Neuronal stem cell (in vitro differentiated cells): ENCODE data around the gene ALLC.
A peak's percentile ranks its signal among the peaks of the same experiment; 100 is the strongest.
"Not testable (repeated sequence)": the region's sequence is repeated elsewhere in the genome, so short reads cannot be mapped to it uniquely, and the experiment has no call there.

Experiments used
- DNase-seq: peaks from one replicate; pipeline ENCODE4 v3.0.0-alpha.2; 2013; ENCODE audit warnings: low spot score
- H2AFZ ChIP-seq: one replicate; pipeline ENCODE4 v1.6.1; 2013; ENCODE audit warnings: mild to moderate bottlenecking, low read length, inconsistent platforms
- H2AK5ac ChIP-seq: 2 replicates; pipeline ENCODE4 v1.6.1; 2013; ENCODE audit warnings: low read depth, mild to moderate bottlenecking, inconsistent platforms, low read length, moderate library complexity, mixed read lengths
- H2BK120ac ChIP-seq: 2 replicates; pipeline ENCODE4 v1.6.1; 2013; ENCODE audit warnings: low read depth, mild to moderate bottlenecking, inconsistent platforms, low read length, moderate library complexity, mixed read lengths
- H2BK12ac ChIP-seq: one replicate; pipeline ENCODE4 v1.6.1; 2013; ENCODE audit warnings: low read length, inconsistent platforms
- H2BK15ac ChIP-seq: 2 replicates; pipeline ENCODE4 v1.6.1; 2013; ENCODE audit warnings: mild to moderate bottlenecking, low read length, inconsistent platforms, mixed read lengths
- H2BK5ac ChIP-seq: one replicate; pipeline ENCODE4 v1.6.1; 2013; ENCODE audit warnings: inconsistent platforms, mild to moderate bottlenecking, low read length, moderate library complexity
- H3K14ac ChIP-seq: one replicate; pipeline ENCODE4 v1.6.1; 2013; ENCODE audit warnings: low read length, inconsistent platforms
- H3K18ac ChIP-seq: 2 replicates; pipeline ENCODE4 v1.6.1; 2013; ENCODE audit warnings: low read length, inconsistent platforms
- H3K23ac ChIP-seq: 2 replicates; pipeline ENCODE4 v1.6.1; 2013; ENCODE audit warnings: low read depth, mild to moderate bottlenecking, mixed read lengths, low read length, inconsistent platforms; ENCODE audit not compliant: poor library complexity
- H3K27ac ChIP-seq: replicated peaks from 3 replicates; pipeline ENCODE4 v1.5.1; 2013; ENCODE audit warnings: low read length, inconsistent platforms
- H3K27me3 ChIP-seq, 3 experiments: 2 replicates each; pipeline ENCODE4 v1.6.1; 2013; ENCODE audit warnings: low read length in 3 of 3, mild to moderate bottlenecking in 2 of 3, inconsistent platforms in 1 of 3, low read depth in 1 of 3, mixed read lengths in 1 of 3, moderate library complexity in 1 of 3; ENCODE audit not compliant: control insufficient read depth in 3 of 3, insufficient read depth in 3 of 3
- H3K36me3 ChIP-seq, 2 donors: replicated peaks in 1 of 2; 2 replicates each; pipeline ENCODE4 v1.6.1; 2013; ENCODE audit warnings: low read length in 2 of 2; ENCODE audit not compliant: control insufficient read depth in 2 of 2, insufficient read depth in 2 of 2
- H3K4ac ChIP-seq: 2 replicates; pipeline ENCODE4 v1.6.1; 2013; ENCODE audit warnings: inconsistent platforms, mild to moderate bottlenecking, low read length, moderate library complexity
- H3K4me1 ChIP-seq, 2 donors: 1 replicate in 1 of 2; 2 replicates in 1 of 2; pipeline ENCODE4 v1.6.1; 2013; ENCODE audit warnings: low read length in 2 of 2, low read depth in 1 of 2; ENCODE audit not compliant: control insufficient read depth in 2 of 2, insufficient read depth in 1 of 2
- H3K4me2 ChIP-seq: one replicate; pipeline ENCODE4 v1.6.1; 2013; ENCODE audit warnings: mild to moderate bottlenecking, low read length, inconsistent platforms; ENCODE audit not compliant: insufficient read depth, poor library complexity, severe bottlenecking
- H3K4me3 ChIP-seq, 2 donors: 2 replicates each; pipeline ENCODE4 v1.5.1; 2013; ENCODE audit warnings: low read length in 2 of 2, mild to moderate bottlenecking in 2 of 2, inconsistent platforms in 1 of 2, moderate library complexity in 1 of 2
- H3K79me1 ChIP-seq: one replicate; pipeline ENCODE4 v1.6.1; 2013; ENCODE audit warnings: low read depth, mild to moderate bottlenecking, inconsistent platforms, low read length, moderate library complexity
- H3K9ac ChIP-seq: one replicate; pipeline ENCODE4 v1.6.1; 2013; ENCODE audit warnings: mild to moderate bottlenecking, low read depth, low read length, inconsistent platforms; ENCODE audit not compliant: poor library complexity
- H3K9me3 ChIP-seq, 2 donors: replicated peaks in 1 of 2; 2 replicates each; pipeline versions ENCODE3 to v1.6.1; 2013; ENCODE audit warnings: low read length in 2 of 2, mild to moderate bottlenecking in 2 of 2, inconsistent platforms in 1 of 2, low read depth in 1 of 2, mixed read lengths in 1 of 2, moderate library complexity in 1 of 2; ENCODE audit not compliant: control insufficient read depth in 2 of 2, insufficient read depth in 1 of 2
- H4K8ac ChIP-seq: one replicate; pipeline ENCODE4 v1.6.1; 2013; ENCODE audit warnings: low read depth, mild to moderate bottlenecking, inconsistent platforms, low read length, moderate library complexity
- H4K91ac ChIP-seq: one replicate; pipeline ENCODE4 v1.6.1; 2013; ENCODE audit warnings: low read length, low read depth, mild to moderate bottlenecking, inconsistent platforms; ENCODE audit not compliant: poor library complexity
- WGBS, 2 donors: extraction: QIAGEN DNeasy Blood & Tissue Kit; methylation state at CpG; one replicate each; pipeline ENCODE4 v1.1.7; 2013; ENCODE audit warnings: missing lambda C conversion rate in 2 of 2, mixed read lengths in 1 of 2; ENCODE audit not compliant: insufficient read length in 2 of 2, insufficient replicate concordance in 1 of 2; ENCODE audit errors: extremely low coverage in 2 of 2; 5-methylcytosine and 5-hydroxymethylcytosine counted together

The ALLC gene

DNA sequence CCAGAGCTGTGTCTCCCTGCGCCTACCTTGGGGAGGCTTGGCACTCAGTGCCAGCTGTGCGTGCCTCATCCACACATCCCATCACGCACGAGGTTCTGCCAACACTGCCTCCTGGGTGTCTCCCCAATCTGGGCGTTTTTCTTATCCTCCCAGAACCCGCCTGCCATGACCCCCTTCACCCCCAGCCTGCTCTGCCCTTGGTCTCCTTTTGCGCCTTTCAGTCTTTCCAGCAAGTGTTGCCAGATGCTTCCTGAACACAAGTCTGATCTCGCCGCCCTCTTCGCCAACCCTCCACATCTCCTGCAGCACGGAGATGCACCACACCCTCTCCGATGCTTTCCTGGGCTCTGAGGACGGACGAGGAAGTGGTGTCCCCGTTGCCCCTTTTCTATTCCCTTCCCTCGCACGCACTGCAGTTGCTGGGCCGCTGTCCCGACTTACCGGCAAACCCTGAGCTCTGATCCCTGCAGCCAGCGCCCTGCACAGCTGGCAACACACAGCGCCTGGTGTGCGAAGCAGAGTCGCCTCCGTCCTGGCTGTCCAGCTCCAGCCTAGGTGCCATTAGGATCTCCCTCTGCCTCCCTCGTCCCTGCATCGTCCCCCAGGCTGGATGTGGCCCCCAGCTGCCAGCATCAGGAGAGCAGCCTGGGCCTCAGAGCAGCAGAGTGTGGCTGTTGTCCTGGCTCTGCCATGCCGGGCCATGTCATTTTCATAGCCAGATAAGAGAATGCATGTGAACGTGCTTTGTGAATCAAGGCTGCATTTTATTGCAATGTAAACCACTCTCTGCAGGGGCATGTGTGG lies 22.6 kb upstream of the ALLC start:
- no peaks in the 10 kb centered on the region for H3K4me1 ChIP-seq
- peak overlapping the region; percentile 58 for H3K14ac ChIP-seq
- H2BK12ac ChIP-seq: no peak overlapping the region
- H4K8ac ChIP-seq: no peak overlapping the region
- no peak overlapping the region for H3K4ac ChIP-seq
- peak overlapping the region; percentile 30 for H3K9ac ChIP-seq
- no peaks in the 10 kb centered on the region for H3K9me3 ChIP-seq
- no peak overlapping the region for H3K4me3 ChIP-seq
- no peak overlapping the region for H3K27ac ChIP-seq
- H3K79me1 ChIP-seq: no peaks in the 10 kb centered on the region
- H3K4me2 ChIP-seq: no peak overlapping the region
- no peak overlapping the region for H3K23ac ChIP-seq
- no peak overlapping the region for H4K91ac ChIP-seq
- H2BK5ac ChIP-seq: no peak overlapping the region
- WGBS, 2 donors: no CpG with 5 or more reads among the region's 29 CpGs
- H3K18ac ChIP-seq: peak overlapping the region; percentile 25
- no peak for DNase-seq
- H2AK5ac ChIP-seq: no peak overlapping the region
- H3K27me3 ChIP-seq: peaks cover 0 to 16% (median 0%) of the 10 kb centered on the region in 3 experiments
- no peak overlapping the region for H2BK15ac ChIP-seq
- no peak overlapping the region for H2BK120ac ChIP-seq
- H3K36me3 ChIP-seq: peaks cover 0 to 2% of the 10 kb centered on the region in 2 donors
- H2AFZ ChIP-seq: no peak overlapping the region

DNA sequence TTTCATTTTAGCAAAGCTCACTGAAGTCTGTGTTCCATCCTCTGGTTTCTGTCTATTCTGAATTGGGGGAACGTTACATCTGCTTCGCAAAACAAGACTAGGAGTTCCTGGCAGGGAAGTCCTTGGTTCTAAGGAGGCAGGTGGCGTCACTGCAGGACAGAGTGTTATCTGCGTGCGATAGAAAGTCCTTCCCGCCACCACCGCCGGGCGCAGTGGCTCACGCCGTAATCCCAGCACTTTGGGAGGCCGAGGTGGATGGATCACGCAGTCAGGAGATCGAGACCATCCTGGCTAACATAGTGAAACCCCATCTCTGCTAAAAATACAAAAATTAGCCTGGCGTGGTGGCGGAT lies 22.0 kb upstream of the ALLC start:
- not testable (repeated sequence) for H3K14ac ChIP-seq, H3K9ac ChIP-seq, H2BK12ac ChIP-seq, H3K23ac ChIP-seq, DNase-seq, H3K9me3 ChIP-seq, H4K91ac ChIP-seq, H3K79me1 ChIP-seq, H3K36me3 ChIP-seq, H3K27ac ChIP-seq, H4K8ac ChIP-seq, H2BK5ac ChIP-seq, H3K18ac ChIP-seq, H3K4ac ChIP-seq, H3K4me1 ChIP-seq, H2AK5ac ChIP-seq, H3K4me2 ChIP-seq, H2BK120ac ChIP-seq, H2BK15ac ChIP-seq, H2AFZ ChIP-seq, H3K4me3 ChIP-seq
- no CpG with 5 or more reads among the region's 16 CpGs for WGBS, 2 donors
- peaks cover 0 to 16% (median 0%) of the 10 kb centered on the region in 3 experiments for H3K27me3 ChIP-seq

DNA sequence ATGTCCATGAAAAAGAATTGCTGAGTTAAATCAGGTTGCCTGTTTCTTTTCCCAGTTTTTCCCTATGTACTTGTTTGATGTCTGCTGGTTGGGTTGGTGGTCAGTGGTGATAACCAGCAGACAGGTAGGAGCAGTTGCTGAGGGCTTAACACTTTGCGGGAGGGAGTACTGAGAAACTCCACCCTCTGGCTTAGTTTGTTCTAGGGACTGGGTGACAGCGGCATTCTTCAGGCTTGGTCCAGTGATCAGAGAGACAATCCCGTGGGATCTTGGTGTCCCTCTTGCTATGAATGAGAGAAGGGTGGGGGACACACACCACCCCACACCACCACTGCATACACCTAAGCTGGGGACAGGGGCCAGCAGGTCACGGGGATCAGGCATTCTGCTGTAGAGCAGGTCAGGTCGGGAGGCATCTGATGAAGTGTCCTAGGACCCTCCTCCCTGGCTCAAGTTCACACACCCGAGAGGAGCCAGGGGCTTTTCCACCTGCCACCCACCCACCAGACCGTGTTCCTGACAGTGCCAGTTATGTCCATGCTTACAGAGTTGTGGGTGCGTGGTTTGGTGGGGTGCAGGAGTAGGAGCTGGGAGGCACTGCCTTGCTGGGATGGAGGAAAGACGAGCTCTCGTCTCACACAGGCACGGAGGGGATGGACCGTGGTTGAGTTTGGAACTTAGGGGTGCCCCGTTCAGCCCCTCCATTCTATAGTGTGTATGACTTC lies 21.3 kb upstream of the ALLC start:
- no peak for DNase-seq
- H3K27me3 ChIP-seq: peaks cover 0 to 16% (median 0%) of the 10 kb centered on the region in 3 experiments
- no CpG with 5 or more reads among the region's 13 CpGs for WGBS, 2 donors

DNA sequence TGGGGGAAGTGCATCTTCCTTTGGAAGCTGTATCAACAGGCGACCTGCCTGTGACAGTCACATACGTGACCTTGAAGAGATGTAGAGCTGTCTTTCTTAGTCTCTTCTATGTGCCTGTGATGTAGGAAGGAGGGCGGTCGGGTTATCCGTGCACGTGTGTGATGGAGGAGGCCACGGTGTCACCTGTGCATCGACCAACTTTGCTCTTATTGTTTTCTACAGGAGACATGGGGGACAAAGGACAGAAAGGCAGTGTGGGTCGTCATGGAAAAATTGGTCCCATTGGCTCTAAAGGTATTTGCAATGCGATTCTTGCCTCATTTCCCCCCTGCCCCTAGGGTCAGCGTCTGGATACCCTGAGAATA lies 20.7 kb upstream of the ALLC start:
- no peak overlapping the region for H2AK5ac ChIP-seq
- H3K23ac ChIP-seq: peak overlapping the region; percentile 22
- H3K79me1 ChIP-seq: peaks cover 1% of the 10 kb centered on the region
- H4K8ac ChIP-seq: no peak overlapping the region
- no peak overlapping the region for H3K9ac ChIP-seq
- DNase-seq: no peak
- H3K4me1 ChIP-seq: no peaks in the 10 kb centered on the region
- peaks cover 0 to 16% (median 0%) of the 10 kb centered on the region in 3 experiments for H3K27me3 ChIP-seq
- H2BK12ac ChIP-seq: peak overlapping the region; percentile 52
- no peak overlapping the region for H3K4me3 ChIP-seq
- H2BK5ac ChIP-seq: no peak overlapping the region
- no peak overlapping the region for H3K27ac ChIP-seq
- no peak overlapping the region for H3K18ac ChIP-seq
- H3K14ac ChIP-seq: no peak overlapping the region
- H4K91ac ChIP-seq: no peak overlapping the region
- H2BK120ac ChIP-seq: no peak overlapping the region
- H3K4me2 ChIP-seq: no peak overlapping the region
- H3K36me3 ChIP-seq: peaks cover 0 to 2% of the 10 kb centered on the region in 2 donors
- no peak overlapping the region for H2BK15ac ChIP-seq
- WGBS, 2 donors: no CpG with 5 or more reads among the region's 11 CpGs
- H3K9me3 ChIP-seq: no peaks in the 10 kb centered on the region
- H2AFZ ChIP-seq: no peak overlapping the region
- H3K4ac ChIP-seq: no peak overlapping the region

More for the DNA sequence above, 21.3 kb upstream of the ALLC start:
- Histone ChIP-seq H3K4me2 (no peak overlapping the region), H3K9me3 (no peaks in the 10 kb centered on the region), H2BK120ac (no peak overlapping the region), H3K4me1 (no peaks in the 10 kb centered on the region), H3K18ac (no peak overlapping the region), H3K36me3 (peaks cover 0 to 2% of the 10 kb centered on the region in 2 donors), H2BK5ac (no peak overlapping the region), H3K4ac (no peak overlapping the region), H3K79me1 (peaks cover 1% of the 10 kb centered on the region), H3K14ac (no peak overlapping the region), H2AK5ac (no peak overlapping the region), H3K27ac (no peak overlapping the region), H4K91ac (no peak overlapping the region), H3K4me3 (no peak overlapping the region), H2BK15ac (no peak overlapping the region), H2BK12ac (no peak overlapping the region), H4K8ac (no peak overlapping the region), H2AFZ (no peak overlapping the region), H3K23ac (peak overlapping the region; percentile 22), H3K9ac (peak overlapping the region; percentile 68)
